GM12892 (cell line): ENCODE data around the gene ASCL2.
"Not testable (repeated sequence)": the region's sequence is repeated elsewhere in the genome, so short reads cannot be mapped to it uniquely, and the experiment has no call there.

Experiments used
- DNase-seq: peaks from one replicate; pipeline ENCODE4 v3.0.0; 2011; ENCODE audit not compliant: insufficient read length
- FAIRE-seq: peaks from 2 replicates; lab custom pipeline; 2011; peaks lifted over from hg19 to GRCh38; lab: Jason Lieb, UNC
- POLR2A ChIP-seq: IDR thresholded peaks from 2 replicates; pipeline ENCODE4 v1.6.1; 2011; ENCODE audit warnings: low read depth, low read length, control low read depth
- POLR2AphosphoS5 ChIP-seq: IDR thresholded peaks from 2 replicates; pipeline ENCODE4 v1.6.1; 2011; ENCODE audit warnings: low read depth, low read length, control low read depth
- TAF1 ChIP-seq: IDR thresholded peaks from 2 replicates; pipeline ENCODE4 v1.6.1; 2011; ENCODE audit warnings: low read depth, mild to moderate bottlenecking, control low read depth, low read length, borderline replicate concordance

Gene ASCL2

DNA sequence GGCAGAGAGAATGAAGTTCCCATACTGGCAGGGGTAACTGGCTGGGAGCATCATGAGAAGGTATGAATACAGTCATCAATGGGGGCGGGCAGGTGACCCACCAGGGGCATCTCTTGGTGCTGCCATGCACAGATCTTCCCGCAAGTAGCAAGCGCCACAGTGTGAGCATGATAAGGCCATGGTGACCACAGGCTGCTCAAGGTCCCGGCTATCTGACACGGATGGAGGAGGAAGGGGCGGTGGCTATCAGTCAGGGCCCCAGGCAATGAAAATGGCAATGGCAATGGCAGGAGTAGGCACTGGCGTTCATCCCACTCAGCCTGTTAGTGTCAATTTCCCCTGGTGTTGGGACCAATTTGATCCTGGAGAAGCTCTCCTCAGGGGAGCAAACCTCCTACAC, 21.6 kb downstream of the ASCL2 start:
- FAIRE-seq: no peak
- TF ChIP-seq POLR2A (no peak), TAF1 (no peak), POLR2AphosphoS5 (no peak)
- DNase-seq: no peak

DNA sequence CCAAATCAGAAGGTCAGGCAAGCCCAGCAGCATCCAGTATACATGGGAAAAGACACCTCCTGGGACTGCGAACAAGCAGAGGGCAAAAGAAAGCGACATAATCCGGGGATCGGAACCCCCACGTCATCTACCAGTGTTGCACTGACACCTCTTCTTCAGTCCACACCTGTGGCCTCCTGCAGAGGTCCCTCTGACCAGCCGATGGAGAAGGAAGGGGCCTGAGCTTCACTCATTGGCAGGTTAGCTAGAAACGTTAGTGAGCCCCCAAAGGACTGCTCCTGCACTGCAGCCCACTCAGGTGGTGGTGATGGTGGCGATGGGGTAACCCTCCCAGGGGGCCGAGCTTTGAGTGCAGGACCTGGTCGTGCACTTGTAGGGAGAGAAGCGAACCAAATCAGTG, 22.1 kb downstream of the ASCL2 start:
- DNase-seq: no peak
- FAIRE-seq: no peak
- TF ChIP-seq POLR2A (no peak), TAF1 (no peak), POLR2AphosphoS5 (no peak)

DNA sequence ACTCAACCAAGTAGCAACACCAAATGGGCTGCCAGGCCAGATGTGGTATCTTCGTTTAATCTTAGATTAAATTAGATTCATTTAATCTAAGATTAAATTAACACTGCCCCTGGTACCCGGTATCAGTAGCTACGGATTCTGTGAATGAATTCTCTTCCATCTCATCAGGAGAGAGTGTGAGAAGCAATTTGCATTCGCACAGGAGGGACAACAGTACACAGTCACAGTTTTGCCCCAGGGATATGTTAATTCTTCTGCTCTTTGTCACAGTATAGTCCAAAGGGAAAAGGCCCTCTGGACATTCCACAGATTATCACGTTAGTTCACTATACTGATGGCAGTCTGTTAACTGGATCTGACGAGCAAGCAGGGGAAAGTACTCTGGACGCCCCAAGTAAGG, 22.9 kb downstream of the ASCL2 start:
- TF ChIP-seq POLR2AphosphoS5 (no peak), POLR2A (no peak), TAF1 (no peak)
- DNase-seq (no peak), FAIRE-seq (no peak)

DNA sequence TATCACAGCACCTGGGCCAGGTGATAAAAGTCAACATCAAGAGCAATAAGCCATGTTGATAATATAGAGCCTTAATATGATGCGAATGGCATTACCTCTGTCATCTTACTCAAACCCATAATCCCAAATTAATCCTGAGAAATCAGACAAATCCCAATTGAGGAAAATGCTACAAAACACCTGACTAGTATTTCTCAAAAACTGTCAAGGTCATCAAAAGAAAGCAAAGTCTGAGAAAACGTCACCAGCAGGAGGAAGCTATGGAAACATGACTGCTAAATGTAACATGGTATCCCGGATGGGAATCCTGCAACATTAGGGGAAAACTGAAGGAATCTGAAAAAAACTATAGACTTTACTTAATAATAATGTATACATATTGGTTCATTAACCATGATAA, 29.6 kb downstream of the ASCL2 start:
- TF ChIP-seq TAF1 (no peak), POLR2AphosphoS5 (no peak), POLR2A (no peak)
- no peak for FAIRE-seq
- DNase-seq: no peak

DNA sequence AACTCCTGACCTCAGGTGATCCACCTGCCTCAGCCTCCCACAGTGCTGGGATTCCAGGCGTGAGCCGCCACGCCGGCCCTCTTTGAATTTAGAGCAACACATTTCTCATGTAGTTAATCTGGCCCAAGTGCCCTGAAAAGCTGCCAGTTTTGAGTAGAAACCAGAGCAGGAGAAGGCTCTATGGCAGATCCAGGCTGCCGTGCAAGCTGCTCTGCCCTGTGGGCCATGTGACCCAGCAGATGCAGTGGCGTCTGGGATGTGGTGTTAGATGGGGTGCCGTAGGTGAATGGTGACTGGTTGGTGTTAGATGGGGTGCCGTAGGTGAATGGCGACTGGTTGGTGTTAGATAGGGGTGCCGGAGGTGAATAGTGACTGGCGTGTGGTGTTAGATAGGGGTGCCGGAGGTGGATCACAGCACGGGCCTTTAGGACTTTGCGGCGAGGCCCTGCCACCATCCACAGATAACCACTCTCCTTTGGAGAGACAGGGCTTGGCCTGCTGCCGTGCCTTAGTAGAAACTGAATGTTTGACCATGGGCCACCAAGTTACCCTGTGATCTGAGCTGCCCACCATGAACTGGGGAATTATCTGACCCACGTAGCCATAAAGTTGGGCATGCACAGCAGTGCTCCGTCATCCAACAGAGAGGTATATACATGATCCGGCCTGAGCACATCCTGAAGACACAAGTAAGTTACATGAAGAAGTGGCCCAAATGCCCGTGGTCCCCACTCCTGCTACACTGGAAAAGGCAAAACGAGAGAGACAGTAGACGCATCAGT, 32.7 kb downstream of the ASCL2 start:
- no peak for TF ChIP-seq TAF1
- no peak for TF ChIP-seq POLR2A
- TF ChIP-seq POLR2AphosphoS5: no peak
- DNase-seq: no peak
- FAIRE-seq: no peak

DNA sequence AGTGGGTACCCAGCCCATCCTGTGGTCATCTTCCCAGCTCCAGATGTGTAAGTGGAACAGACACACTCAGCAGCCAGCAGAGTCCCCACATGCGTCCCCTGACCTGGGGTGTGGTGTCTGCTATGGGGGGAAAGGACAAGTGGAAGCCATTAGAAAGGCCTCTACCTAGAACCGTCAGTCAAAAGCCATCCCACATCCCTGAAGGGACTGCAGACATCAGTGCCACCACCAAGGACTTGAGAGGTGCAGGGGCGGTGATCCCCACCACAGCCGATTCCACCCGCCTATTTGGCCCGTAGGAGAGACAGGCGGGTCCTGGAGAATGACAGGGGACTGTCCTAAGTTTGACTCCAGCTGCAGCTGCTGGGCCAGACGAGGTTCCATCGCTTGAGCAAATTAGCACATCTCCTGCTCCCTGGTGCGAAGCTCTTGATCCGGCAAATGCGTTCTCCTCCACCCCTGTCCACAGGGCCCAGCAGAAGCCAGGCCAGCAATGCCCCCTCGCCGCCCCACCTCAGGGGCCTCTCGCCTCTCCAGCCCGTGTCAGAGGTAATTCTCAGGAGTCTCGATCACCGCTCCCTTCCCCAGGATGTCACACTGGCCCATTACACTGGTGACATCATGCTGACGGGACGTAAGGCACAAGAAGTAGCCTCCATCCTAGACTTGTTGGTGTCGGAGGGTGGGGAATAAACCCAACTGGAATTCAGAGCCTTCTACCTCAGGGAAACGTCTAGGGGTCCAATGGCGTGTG, 33.8 kb downstream of the ASCL2 start:
- not testable (repeated sequence) for DNase-seq, FAIRE-seq

DNA sequence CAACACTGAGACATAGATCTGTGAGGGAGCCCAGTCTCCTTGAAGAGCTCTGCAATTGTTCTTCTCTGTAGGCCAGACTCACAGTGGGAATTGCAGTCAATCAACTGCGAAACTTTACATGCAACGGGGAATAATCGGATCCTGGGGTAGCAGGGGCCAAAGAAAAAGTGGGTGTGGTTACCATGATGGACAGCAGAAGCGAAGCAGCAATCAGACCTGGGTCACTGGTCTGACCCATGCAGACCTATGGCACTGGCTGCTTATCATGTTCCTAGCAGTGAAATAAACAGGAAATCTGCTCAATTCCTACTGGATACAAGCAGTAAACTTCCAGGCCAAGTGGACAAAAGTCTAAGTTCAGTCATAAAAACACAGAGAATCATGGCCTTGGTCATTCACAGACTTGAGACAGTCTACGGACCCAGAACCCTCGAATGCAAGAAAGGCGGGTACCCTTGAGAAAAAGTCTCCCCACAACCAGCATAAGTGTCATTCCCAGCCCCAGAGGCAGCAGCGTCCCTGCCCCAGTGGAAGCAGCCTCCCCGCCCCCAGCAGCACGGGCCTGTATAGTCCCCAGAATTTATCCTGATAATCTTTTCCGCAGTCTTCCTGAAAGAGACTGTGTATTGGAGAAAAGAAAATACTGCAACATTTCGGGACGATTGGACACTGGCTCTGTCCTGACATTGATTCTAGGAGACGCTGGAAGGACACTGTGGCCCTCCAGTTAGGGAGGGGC, 34.6 kb downstream of the ASCL2 start:
- no peak for DNase-seq
- FAIRE-seq: no peak
- no peak for TF ChIP-seq POLR2A
- TF ChIP-seq TAF1: no peak
- TF ChIP-seq POLR2AphosphoS5: no peak

DNA sequence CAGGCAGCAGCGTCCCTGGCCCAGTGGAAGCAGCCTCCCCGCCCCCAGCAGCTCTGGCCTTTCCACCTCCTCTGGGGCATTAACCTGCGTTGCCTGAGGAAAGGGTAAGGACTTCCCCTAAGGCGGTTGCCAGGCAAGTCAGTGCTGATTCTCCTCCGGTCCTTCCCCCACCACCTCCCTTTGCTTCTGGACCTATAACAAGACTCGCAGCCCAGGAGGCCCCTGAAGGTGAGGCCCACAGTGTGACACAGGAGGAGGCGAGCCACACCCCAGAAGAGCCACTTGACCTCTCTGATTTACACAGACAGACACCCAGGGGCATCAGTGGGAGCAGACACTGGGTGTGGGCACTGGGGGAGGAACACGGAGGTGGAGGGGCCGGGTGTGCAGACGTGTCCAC, 35.4 kb downstream of the ASCL2 start:
- TF ChIP-seq POLR2A (no peak), POLR2AphosphoS5 (no peak), TAF1 (no peak)
- DNase-seq (no peak), FAIRE-seq (no peak)

DNA sequence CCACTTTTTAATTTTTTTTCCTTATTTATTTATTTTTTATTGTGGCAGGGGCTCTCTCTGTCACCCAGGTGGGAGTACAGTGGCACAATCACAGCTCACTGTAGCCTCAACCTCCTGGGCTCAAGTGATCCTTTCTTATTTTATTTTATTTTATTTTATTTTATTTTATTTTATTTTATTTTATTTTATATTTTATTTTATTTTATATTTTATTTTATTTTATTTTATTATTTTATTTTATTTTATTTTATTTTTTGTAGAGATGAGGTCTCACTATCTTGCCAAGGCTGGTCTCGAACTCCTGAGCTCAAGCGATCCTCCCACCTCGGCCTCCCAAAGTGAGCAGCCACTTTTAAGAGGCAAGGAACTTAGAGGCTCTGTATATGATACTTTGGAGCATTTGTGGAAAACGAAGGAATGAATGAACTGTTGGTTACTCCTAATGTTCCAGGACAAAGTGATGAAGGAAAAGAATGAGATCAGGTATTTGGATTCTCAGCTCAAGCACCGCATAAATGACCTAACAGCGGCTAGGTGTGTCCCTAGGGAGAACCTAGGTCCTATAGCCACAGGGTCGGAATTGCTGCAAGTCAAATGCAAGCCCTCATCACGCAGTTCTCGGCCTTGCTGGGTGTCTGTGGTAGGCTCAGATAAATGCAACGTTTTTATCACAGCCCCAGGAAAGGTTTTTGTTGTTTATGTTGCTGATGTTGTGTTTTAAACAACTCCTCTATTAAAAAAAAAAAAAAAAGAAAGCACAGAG, 36.5 kb downstream of the ASCL2 start:
- no peak for DNase-seq
- no peak for FAIRE-seq
- no peak for TF ChIP-seq POLR2A

DNA sequence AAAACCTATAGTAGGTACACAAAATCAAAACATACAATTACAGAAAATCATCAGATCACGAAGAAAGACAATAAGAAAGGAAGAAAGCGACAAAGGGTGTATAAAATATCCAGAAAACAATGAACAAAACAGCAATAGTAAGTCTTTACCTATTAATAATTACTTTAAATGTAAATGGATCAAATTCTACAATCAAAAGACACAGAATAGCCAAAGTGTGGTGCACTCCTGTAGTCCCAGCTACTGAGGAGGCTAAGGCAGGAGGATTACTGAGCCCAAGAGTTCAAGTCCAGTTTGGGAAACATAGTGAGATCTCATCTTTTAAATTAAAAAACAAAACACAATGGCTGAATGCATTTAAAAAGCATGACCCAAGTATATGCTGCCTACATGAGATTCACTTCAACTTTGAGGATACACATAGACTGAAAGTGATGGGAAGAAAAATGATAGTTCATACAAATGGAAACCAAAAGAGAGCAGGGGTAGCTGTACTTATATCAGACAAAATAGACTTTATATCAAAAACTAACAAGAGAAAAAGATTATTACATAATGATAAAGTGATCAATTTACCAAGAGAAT, 40.6 kb downstream of the ASCL2 start:
- FAIRE-seq: no peak
- no peak for DNase-seq
- TF ChIP-seq TAF1 (no peak), POLR2A (no peak), POLR2AphosphoS5 (no peak)

DNA sequence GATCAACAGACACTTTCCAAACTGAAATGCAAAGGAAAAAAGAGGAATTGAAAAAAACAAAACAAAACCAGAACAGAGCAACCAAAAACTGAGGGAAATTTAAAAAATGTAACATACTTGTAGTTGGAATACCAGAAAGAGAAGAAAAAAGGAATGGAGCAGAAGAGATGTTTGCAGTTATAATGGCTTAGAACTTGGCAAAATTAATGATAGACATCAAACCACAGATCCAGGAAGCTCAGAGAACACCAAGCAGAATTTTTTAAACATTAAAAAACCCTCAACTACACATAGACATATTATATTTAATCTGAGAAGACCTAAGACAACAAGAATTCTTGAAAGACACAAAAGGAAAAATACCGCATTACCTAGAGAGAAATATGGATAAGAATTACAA, 46.1 kb downstream of the ASCL2 start:
- TF ChIP-seq TAF1 (no peak), POLR2AphosphoS5 (no peak), POLR2A (no peak)
- FAIRE-seq (no peak), DNase-seq (no peak)
